KG1 (cell line): Measurements from ENCODE around the gene PPM1H.
"Not testable (repeated sequence)": the region's sequence is repeated elsewhere in the genome, so short reads cannot be mapped to it uniquely, and the experiment has no call there.

Experiments
- DNase-seq: peaks from one replicate; lab custom pipeline; 2025; lab: John Stamatoyannopoulos, UW

The PPM1H gene

GRCh38 chr12:62934799-62935674 is at the start of gene PPM1H:
Gene PPM1H, minus strand, starts transcription at chr12:62935150. Its CDS starts 414 bp downstream, at chr12:62934736.
- DNase-seq = no peak

- no peak for DNase-seq
Measured at GRCh38 chr12:62983594-62983993, 48.6 kb upstream of the PPM1H start.

GRCh38 chr12:62978768-62979167 is 43.8 kb upstream of the PPM1H start:
- no peak for DNase-seq

GRCh38 chr12:62977883-62978282 is 42.9 kb upstream of the PPM1H start:
- no peak for DNase-seq

- no peak for DNase-seq
Measured at GRCh38 chr12:62977418-62977817, 42.5 kb upstream of the PPM1H start.

GRCh38 chr12:62976110-62976662 is 41.2 kb upstream of the PPM1H start:
- no peak for DNase-seq

- no peak for DNase-seq
Measured at GRCh38 chr12:62971769-62972525, 37.0 kb upstream of the PPM1H start.

- no peak for DNase-seq
Measured at GRCh38 chr12:62969695-62970094, 34.7 kb upstream of the PPM1H start.

- DNase-seq = no peak
Measured at GRCh38 chr12:62967701-62968100, 32.8 kb upstream of the PPM1H start.

GRCh38 chr12:62966990-62967506 is 32.1 kb upstream of the PPM1H start:
- DNase-seq = no peak

GRCh38 chr12:62966446-62966989 is 31.6 kb upstream of the PPM1H start:
- DNase-seq = not testable (repeated sequence)

- not testable (repeated sequence) for DNase-seq
Measured at GRCh38 chr12:62965700-62966099, 30.8 kb upstream of the PPM1H start.

GRCh38 chr12:62965242-62965641 is 30.3 kb upstream of the PPM1H start:
- not testable (repeated sequence) for DNase-seq

GRCh38 chr12:62963486-62964041 is 28.6 kb upstream of the PPM1H start:
- DNase-seq = no peak

GRCh38 chr12:62960324-62960723 is 25.4 kb upstream of the PPM1H start:
- DNase-seq = no peak

GRCh38 chr12:62959745-62960144 is 24.8 kb upstream of the PPM1H start:
- DNase-seq = no peak

GRCh38 chr12:62957233-62957953 is 22.4 kb upstream of the PPM1H start:
- DNase-seq = no peak

GRCh38 chr12:62955678-62956077 is 20.7 kb upstream of the PPM1H start:
- DNase-seq = no peak

- no peak for DNase-seq
Measured at GRCh38 chr12:62950317-62950716, 15.4 kb upstream of the PPM1H start.

GRCh38 chr12:62948123-62948522 is 13.2 kb upstream of the PPM1H start:
- no peak for DNase-seq

GRCh38 chr12:62947364-62947763 is 12.4 kb upstream of the PPM1H start:
- DNase-seq = no peak
